Fibroblast of the aortic adventitia (primary cell): ENCODE results near the gene C11orf71. TPM values are rescaled to one million over a fixed set of nuclear protein-coding genes. Genes with fewer than 3 reads are reported as not detected.
A peak's percentile ranks its signal among the peaks of the same experiment; 100 is the strongest.

Experiments used
- DNase-seq: peaks from one replicate; pipeline ENCODE4 v3.0.0-alpha.2; 2010; ENCODE audit warnings: low read depth
- H3K4me3 ChIP-seq: 2 replicates; pipeline ENCODE4 v1.5.1; 2011; ENCODE audit warnings: low read depth, mild to moderate bottlenecking, control low read depth, low read length, moderate library complexity
- CTCF ChIP-seq: IDR thresholded peaks from 2 replicates; pipeline ENCODE4 v1.5.1; 2011; ENCODE audit warnings: mild to moderate bottlenecking, low read length, control low read depth, inconsistent platforms; ENCODE audit not compliant: insufficient read depth
- total RNA-seq: library from RNA; depleted of rRNA; stranded (reverse); fragments of >200 nt; gene quantifications from 2 replicates; pipeline ENCODE4 v1.2.3, GENCODE V29; 2012; ENCODE audit warnings: low replicate concordance

C11orf71 gene
- total RNA-seq, 1 donor = 2.5 TPM

DNA sequence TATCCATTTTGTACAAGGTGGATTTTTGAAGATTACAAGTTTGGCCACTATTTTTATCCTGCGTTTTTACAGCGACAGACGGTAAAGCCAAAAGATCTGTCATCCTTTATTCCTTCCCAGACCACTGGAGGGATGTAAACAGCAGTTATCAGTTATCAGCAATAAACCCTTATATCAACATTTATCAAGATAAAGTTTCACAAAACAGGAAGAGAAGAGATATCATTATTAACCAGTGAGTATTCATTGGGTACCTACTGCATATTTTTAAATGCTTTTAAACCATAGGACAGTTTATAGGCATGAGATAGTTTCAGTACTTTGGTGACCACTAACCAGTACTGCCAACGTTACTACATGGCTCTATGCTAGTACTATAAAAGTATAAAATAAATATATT is 33.1 kb upstream of the C11orf71 start:
- no peak for DNase-seq
- no peak for TF ChIP-seq CTCF
- H3K4me3 ChIP-seq = no peak overlapping the region

- no peak for DNase-seq
- TF ChIP-seq CTCF = no peak
Measured at GRCh38 chr11:114432893-114433292, 32.6 kb upstream of the C11orf71 start.

DNA sequence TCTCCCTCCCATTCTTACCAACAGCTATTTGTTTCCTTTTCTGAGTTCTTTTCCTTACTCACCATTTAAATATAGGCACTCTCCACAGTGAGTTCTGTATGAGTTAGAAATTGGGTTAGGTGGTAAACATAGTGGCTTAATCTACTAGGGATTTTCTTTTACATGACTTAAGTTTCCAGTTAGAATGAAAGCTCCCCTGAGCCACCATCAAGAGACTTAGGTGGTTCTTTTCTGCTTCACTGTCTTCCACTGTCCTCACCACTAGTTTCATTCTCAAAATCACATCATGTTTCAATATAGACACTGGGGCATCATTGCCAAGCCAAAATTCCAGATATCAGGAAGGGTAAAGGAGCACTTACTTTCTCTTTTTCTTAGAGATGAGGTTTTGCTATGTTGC is 30.0 kb upstream of the C11orf71 start:
- DNase-seq = no peak
- TF ChIP-seq CTCF = no peak
- H3K4me3 ChIP-seq = no peak overlapping the region

More at GRCh38 chr11:114432893-114433292, 32.6 kb upstream of the C11orf71 start:
- no peak overlapping the region for H3K4me3 ChIP-seq

- no peak for TF ChIP-seq CTCF
- H3K4me3 ChIP-seq = no peak overlapping the region
- DNase-seq = no peak
Measured at GRCh38 chr11:114426280-114426679, 26.0 kb upstream of the C11orf71 start.

- H3K4me3 ChIP-seq = no peak overlapping the region
- TF ChIP-seq CTCF = no peak
- peak; percentile 68 for DNase-seq
Measured at GRCh38 chr11:114416441-114416961, 16.2 kb upstream of the C11orf71 start.

DNA sequence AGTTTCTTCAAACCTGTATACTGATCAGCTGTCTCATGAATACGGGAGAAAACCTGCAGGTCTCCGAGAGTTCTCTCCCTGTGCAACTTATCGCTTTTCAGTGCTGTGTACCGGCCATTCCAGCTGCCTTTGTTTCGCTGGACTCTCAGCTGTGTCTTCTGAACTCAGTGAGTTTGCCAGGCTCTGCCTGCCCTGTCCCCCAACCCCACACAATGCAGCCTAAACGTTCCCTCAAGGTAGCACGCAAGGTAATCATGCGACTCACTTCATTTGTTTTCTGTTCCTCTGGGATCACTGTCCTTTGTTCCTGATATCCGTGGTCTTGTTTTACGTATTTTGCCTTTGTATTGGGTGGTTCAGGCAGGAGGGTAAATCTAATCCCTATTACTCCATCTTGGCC is 13.6 kb upstream of the C11orf71 start:
- no peak for DNase-seq
- TF ChIP-seq CTCF = no peak
- no peak overlapping the region for H3K4me3 ChIP-seq

GRCh38 chr11:114412946-114413345 is 12.6 kb upstream of the C11orf71 start:
- no peak for TF ChIP-seq CTCF
- H3K4me3 ChIP-seq = no peak overlapping the region
- no peak for DNase-seq
